GM21528 (cell line): ENCODE data around the gene FIBCD1.

Source experiments
- ATAC-seq: cut with Tn5 transposase; IDR thresholded peaks from one replicate; pipeline ENCODE4 v1.9.1; 2021; ENCODE audit warnings: mild to moderate bottlenecking, moderate library complexity; ENCODE audit not compliant: unreplicated experiment, low FRiP score

Gene FIBCD1

DNA sequence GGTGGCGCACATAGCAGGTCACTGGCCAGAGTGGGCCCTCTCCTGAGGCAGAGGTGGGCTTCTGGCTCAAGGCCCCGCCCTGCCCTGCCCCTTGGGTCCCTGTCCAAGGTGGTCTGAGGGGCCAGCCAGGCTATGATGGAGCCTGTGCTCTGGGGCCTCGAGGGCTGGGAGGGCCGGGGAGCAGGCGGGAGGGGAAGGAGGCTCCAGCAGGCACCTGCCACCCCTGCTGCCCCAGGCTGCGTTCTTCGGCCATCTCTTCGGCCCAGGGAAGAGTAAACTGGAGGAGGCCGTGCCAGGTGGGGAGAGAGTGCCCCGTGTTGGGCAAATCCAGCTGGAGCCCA lies 14.6 kb downstream of the FIBCD1 start:
- ATAC-seq: no peak

DNA sequence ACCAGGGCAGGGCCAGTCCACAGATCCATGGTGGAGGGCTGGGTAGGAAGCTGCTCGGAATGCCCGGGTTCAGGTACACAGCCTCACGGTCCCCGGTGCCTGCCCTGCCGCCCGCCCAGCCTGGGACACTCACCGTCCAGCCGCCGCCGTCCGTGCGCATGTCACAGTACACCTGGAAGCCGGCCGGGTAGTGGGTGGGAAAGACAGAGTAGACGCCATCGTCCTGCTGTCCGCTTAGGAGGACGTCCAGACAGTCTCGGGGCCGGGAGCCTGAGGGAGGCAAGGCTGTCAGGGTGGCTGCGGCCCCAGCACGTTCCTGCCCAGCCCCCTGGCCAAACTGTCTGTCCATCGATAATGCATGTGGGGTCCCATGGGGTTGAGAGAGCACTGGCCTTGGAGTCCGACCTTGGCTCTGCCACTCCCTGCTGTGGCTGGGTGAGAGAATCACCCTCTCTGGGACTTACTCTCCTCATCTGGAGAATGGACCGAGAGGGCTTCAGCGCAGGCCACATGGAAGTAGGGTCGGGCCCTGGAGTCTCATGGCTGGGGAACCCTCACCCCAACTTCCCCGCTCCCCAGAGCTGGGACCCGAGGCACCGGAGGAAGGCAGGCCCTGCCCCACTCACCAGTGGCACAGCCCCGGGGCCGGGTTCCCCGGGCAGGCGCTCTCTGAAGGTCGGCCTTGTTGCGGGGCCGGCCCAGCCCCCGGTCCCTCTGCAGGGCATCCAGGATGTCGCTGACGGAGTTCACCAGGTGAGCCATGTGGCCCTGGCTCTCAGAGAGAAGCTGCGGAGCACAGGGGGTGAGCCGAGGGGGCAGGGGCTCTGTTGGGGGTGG lies 15.2 kb downstream of the FIBCD1 start:
- ATAC-seq: no peak

DNA sequence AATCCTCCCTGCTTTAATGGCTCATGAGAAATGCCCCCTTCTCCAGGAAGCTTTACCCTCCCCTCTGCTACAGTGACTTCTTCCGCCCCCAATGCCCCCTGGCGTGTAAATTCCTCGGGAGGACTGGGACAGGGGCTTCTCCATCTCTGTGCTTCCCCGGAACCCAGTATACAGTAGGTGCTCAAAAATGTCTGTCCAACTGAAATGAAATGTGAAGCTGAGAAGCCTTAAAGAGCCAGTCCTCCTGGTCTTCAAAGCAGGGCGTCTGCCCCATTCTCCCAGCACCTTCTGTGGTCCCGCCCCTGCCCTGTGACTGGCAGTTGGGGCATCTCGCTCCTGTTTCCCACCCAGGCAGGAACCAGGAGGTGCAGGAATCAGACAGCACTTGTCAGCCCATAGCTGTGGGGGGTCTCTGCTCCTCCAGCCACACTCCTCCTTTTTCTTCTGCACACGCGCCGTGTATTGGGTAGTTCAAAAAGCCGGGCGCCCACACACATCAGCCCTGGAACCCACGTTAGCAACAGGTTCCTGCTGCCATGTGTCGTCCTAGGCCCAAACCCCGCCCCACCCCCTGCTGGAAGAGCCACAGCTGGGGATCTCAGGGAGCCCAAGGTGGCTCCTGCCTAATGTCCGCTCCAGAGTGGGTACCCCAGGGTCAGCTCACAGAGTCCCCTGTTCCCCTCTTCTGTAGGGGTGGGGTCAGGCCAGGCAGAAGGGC lies 16.0 kb downstream of the FIBCD1 start:
- no peak for ATAC-seq

DNA sequence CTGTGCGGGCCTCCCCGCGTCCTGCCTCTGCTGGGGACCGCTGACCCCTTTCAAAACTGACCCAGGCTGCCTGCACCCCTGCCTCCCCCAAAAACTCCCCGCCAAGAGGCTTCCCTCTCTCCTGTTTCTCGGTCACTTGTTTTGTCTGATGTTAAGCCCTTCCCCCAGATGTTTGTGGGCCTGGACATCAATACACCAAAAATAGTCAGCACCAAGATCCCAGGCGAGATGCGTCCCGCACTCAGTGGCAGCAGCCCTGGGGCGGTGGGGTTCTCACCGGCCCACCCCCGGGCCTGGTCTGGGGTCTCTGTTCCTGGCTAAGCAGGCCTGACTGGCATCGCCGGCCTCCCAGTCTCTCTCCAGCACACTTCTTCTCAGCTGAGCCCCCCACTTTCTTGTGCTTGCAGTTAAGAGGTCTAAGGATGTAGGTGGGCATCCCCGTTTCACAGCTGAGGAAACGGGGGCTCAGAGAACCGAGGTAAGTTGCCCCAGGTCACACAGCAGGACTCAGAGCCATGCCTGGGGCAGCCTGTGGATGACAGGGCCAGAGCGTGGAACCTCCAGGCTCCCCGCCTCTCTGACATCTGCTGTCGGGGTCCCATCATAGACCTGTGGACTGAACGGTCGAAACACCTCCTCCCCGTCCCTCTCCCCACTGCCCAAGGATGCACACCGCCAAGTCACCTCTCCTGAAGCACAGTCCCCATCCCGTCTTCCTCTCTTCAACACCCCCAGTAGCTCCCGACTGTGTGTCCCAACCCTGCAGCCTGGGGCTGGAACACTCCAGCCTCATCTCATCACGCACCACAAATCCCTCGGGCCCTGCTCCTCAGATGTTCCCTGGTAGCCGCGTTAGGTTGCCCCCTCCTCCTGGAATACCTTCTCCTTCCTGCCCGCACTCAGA lies 16.8 kb downstream of the FIBCD1 start:
- ATAC-seq: no peak

DNA sequence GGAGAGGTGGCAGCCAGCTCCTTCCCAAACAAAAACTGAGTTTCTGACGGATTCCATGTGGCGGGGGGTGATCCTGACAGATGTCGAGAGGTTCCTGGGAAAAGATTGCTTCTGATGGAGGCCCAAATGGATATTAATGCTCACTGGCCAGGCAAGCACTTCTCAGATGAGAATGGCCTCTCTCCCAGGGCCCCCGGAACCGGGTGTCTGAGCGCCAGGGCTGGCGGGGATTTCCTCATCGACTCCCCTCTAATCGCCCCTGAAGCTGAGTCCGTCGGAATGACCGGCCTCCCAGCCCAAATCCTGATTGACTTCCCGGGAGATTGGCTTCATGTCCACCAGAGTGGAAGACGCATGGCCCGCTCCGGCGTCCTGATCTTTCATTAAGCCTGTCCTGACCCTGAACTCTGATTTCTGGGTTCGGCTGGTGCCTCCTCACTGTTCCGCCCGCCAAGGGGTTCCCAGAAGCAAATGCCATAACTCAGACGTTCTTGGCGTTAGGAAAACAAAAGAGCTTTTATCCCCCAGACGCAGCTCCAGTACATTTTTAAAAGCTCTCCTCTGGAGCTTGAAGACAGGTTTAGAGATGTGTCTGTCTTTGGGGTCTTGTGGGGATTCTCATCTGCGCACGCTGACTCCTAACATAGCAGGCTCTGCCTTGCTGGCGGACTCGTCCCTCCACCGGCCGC lies 17.6 kb downstream of the FIBCD1 start:
- ATAC-seq: no peak

DNA sequence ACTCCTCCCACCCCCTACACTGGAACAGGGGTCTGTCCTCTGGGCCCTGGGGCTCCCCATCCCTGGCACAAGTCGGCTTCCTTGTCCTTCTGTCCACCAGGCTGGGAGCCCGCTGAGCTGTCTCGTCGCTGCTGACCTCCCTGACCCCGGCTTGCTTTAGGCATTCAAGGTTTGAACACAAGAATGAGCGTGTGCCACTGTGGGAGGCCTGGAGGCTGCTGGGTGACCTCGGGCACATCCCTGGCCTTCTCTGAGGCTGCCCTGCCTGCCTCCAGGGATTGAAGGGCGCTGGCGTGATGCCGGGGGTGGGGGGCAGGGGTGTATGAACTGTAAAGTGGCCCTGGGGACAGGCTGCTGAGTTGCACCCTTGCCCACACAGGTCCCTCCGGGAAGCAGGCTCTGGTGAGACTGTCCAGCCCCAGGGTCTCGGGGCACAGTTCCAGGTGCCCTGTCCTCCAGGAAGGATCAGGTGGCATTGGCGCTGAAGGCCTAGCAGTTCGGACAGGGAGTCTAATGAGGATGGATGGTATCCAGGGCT lies 18.2 kb downstream of the FIBCD1 start:
- ATAC-seq: no peak

DNA sequence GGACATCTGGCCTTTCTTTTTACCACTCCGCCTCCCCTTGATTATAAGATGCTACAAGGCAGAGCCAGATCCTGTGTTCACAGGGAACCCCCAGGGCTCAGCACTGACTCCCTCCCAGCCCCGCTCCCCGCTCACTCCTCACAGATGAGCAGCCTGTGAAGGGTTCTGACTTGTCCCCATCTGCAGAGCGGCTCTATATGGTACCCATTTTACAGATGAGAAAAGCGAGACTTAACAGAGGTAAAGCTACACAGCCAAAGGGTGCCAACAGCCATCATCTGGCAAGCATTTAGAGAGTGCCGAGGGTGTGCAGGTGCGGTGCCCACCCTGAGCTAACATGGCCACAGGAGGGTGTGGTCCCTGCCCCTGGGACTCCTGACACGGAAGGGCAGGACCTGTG lies 18.8 kb downstream of the FIBCD1 start:
- no peak for ATAC-seq

DNA sequence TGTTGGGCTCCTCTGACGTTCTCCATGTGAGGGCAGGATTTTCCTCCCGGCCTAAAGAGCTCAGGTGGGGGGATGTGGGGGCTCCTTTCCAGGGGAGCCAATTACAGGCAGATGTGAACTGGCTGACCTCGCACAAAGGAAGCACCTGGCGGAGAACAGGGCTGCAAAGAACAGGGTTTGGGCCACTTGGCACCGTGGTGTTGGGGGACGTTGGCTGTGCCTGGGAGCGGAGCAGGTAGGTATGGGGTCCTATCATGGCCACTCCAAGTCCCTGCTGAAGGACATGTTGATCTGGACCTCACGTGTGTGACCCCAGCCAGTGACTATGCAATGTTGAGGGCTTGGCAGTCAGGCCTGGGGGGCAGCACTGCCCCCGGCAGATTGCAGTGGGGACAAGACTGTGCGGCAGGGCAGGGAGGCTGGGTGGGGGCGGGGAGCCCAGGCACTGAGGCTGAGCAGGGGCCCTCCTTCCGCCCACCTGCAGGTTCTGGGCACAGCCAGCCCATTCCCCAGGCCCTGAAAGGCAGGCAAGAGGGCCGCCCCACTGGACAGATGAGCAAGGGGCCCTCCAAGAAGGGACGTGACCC lies 19.4 kb downstream of the FIBCD1 start:
- ATAC-seq: no peak

DNA sequence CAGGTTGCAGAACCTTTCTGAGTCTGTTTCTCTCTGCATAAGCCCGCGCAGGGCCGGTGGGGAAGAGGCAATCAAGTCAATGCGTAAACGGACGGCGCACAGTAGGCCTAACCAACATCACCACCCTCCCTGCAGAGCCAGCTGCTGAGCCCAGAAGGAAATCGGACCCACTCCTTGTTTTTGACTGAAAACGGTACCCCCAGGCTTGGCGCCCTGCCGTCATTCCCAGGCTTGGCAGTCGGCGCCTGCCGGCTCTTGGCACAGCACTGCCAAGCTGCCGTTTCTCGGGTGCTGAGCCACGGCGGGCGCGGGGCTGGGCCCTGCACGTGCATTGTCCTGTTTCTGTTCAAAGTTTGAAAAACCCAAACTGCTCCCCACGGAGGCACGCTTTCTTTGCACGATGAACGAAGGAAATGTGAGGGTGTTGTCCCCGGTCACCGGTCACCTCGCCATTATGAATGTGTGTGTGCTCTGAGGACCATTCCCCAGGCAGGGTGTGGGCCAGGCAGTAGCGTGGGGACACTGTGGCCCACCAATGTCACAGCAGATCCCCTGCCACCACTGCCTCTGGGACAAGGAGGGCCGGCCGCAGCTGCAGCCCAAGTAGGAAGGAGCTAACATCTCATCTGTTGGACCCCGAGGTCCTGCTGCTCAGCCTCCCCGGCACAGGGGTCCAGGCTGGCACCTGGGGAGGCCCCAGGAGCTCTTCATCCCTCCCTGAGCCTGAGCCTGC lies 20.1 kb downstream of the FIBCD1 start:
- no peak for ATAC-seq

DNA sequence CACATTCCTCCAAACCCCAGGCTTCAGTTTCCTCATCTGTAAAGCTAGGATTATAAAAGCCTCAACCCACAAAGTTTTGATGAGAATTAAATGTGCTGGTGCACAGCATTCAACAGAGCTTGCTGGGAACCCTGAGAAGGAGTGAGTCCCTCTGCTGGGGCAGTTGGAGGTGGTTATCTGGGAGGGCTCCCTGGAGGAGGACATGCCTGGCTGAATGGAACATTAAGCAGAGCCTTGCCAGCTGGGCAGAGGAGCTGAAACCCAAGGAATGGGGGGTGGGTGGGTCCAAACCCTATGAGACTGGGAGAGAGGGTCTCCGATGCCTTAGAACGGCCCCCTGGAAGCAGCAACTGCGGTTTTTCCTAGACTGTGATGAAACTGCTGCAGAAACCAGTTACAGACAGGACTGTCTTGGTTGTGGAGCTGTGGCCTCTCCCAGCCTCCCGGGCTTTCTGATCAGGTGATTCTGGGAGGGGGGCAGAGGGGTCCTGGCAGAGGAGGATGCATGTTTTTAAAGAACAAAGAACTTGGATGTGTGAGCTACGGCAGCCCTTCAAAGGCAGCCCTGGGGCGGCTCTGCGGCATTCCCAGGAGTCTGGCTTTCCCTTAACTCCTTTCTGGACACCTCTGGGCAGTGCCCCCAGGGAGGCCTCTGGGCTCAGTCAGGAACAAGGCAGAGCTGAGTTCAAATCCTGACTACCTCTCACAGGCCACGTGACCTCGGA lies 20.8 kb downstream of the FIBCD1 start:
- no peak for ATAC-seq

DNA sequence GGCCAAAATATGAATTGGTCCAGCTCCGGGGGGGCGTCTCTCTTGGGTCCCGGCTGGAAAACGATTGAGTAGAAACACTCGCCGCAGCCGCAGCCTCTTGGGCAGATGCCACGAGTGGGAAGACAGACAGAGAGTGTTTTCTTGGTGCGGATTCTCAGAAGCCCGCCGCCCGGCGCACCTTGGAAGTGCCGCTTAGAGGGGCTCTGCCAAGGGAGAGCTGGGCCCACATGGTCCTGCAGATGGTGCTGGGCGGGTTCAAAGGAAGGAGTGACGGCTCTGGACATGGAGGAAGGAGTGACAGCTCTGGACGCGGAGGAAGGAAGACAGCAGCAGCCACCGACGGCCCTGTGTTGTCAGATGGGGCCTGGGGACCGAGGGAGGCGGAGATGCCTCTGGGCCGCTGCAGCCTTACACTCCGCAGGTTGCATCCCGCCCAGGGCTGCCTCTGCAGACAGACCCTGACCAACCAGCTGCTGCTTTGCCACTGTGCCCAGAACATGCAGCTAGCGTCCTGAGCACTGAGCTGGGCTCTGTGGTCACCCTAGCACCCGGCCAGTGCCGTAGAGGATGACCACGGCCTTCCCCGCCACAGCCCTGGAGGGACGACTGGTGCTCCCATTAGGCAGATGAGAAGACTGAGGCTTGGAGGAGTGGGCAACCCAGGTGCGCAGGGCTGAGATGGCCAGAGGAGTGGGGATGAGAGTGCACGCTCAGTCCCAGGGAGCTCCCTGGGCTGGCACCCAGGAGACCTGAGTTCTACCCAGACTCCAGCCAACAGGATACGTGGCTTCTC lies 21.7 kb downstream of the FIBCD1 start:
- ATAC-seq: no peak

DNA sequence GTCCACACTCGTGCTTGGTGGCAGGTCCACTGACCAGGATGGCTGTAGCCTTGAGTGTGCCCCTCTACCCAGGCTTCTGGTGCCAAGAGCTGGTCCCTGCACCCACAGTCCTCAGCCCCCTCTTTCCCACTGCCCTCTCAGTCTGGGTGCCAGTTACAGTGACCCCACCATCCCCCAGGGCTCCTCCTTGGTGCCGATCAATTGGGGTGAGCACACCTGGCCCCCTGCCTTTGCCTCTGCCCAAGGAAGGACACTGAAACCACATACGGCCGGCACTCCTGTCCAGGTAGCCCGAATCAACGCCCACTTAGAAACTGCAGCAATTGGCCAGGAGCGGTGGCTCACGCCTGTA lies 24.0 kb downstream of the FIBCD1 start:
- no peak for ATAC-seq

DNA sequence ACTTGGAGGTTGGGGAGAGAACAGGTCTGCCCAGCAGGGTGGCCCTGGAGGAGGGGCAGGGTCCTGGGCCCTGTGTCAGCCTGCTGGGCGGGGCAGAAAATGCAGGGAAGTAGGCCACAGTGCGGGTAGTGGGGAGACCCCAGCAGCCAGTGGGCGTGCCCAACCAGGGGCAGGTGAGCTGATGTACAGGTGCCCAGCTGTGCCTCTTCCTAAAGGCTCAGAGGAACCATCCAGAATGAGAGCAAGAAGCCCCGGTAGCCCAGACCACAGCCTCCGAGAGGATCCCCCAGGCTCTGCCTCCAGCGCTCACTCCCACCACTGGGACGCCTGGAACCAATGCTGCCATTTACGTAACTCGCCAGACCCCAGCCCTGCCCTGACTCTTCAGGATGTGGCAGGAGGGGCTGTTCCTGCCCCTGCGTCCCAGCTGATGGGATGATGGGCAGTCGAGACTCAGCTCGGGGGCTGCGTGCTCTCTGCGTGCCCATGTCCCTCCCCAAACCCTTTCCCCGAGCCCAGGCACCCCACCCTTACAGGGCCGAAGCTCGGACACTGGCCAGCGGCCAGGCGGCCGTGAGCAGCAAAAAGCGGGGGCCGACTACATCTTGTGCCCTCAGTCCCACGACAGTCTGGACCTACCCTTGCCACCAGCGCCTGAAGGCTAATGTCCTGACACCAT lies 24.5 kb downstream of the FIBCD1 start:
- no peak for ATAC-seq

DNA sequence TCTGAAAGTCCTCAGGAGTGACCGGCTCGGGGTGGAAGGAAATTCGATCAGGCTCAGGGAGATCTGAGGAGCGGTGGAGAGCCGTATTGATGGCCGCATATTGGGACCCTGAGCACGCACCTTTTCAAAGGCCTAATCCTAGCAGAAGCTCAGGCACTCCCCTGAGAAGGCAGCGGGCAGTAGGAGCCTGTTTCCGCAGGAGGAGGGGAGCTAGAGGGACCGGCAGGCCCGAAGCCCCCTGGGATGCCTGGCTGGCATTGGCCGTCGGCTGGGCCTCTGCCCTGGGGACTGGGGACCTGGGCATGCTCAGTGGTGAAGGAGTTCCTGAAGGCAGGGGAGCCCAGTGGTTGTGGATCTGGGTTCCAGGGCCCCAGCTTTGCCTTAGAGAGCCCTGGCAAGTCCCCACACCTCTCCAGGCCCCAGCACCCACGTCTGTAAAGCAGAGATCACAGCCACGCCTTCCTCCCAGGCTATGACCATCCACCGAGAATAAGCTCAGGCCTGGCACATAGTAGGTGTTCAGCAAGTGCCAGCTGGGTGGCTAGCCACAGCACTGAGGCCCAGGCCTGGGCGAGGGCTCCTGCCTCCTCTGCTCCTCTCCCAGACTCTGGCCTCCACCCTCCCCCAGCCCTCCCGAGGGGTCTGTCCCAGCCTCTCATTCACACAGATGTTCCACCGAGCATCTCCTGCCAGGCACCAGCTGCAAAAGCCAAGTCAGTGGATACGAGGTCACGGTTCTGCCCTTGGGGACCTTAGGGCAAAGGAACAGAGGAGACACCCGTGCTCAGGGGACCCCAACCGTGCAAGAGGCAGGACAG lies 25.2 kb downstream of the FIBCD1 start:
- ATAC-seq: no peak

DNA sequence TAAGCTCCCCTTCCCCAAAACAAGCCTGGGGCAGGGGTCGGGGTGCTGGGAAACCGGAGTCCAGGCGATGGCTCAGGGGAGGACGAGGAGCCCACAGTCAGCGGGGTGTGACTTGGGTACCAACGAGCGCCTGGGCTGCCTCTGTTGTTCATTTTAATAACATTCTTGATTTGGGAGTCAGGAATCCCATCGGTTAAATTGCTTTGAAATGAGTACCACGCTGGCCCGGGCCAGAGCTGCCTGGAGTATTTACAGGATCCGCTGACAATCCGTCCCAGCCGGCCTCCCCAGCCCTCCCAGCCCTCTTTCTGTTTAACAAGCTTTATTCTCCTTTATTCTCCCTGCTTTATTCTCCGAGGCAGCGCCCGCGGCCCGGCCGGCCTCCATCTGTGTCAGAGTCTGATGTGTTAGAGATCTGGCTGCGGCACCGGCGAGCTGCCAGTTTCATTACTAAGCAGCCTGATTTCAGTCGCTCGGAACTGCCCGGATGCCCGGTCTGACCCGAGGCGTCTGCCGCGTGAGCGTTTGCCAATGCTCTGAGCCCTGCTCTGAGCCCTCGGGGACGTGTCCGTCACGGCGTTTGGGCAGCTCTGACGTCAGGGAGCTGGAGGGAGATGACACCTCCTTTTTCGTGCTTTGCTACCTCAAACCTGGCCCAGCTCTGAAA lies 26.0 kb downstream of the FIBCD1 start:
- no peak for ATAC-seq
